Testis (tissue), 3 donors: ENCODE results near the gene HOXA2. TPM values are rescaled to one million over a fixed set of nuclear protein-coding genes. Genes with fewer than 3 reads are reported as not detected.

Experiments
- DNase-seq: peaks from one replicate; pipeline ENCODE4 v3.0.0-alpha.2; 2019
- H3K27ac ChIP-seq, 2 donors: fragments of 200-600 bp; sonication (generic); one replicate each; pipeline ENCODE4 v1.5.1; 2019
- H3K27me3 ChIP-seq: fragments of 200-600 bp; sonication (generic); one replicate; pipeline ENCODE4 v1.5.1; 2019
- H3K36me3 ChIP-seq: fragments of 200-600 bp; sonication (generic); one replicate; pipeline ENCODE4 v1.5.1; 2017; ENCODE audit warnings: low read depth; ENCODE audit errors: missing control alignments
- H3K4me1 ChIP-seq: fragments of 200-600 bp; sonication (generic); one replicate; pipeline ENCODE4 v1.5.1; 2019
- H3K4me3 ChIP-seq, 2 donors: fragments of 200-600 bp; sonication (generic); one replicate each; pipeline ENCODE4 v1.5.1; 2017 to 2019
- H3K9me3 ChIP-seq: fragments of 200-600 bp; sonication (generic); one replicate; pipeline ENCODE4 v1.5.1; 2017
- POLR2A ChIP-seq: fragments of 450-650 bp; IDR thresholded peaks from one replicate; pipeline ENCODE4 v1.6.1; 2017; ENCODE audit warnings: antibody characterized with exemption, mild to moderate bottlenecking, moderate library complexity
- WGBS, 2 donors: methylation state at CpG; one replicate each; pipeline ENCODE4 v1.1.5; 2018; 5-methylcytosine and 5-hydroxymethylcytosine counted together
- intact Hi-C: fragments of 100-400 bp; cut with DNase I; formaldehyde crosslinking; loops from one replicate; pipeline ENCODE4 v1.15.1; 2023; ENCODE audit warnings: low total_unique reads
- polyA plus RNA-seq: library from polyadenylated mRNA; stranded (reverse); fragments of 350-450 nt; fragmentation: Illumina TruSeq; extraction: RNeasy Lipid Tissue Mini Kit (QIAGEN cat#74804); gene quantifications from one replicate; pipeline ENCODE4 v1.2.3, GENCODE V29; 2014; ENCODE audit warnings: low read depth, low replicate concordance; ENCODE audit not compliant: insufficient read depth
- total RNA-seq, 2 donors: library from RNA; depleted of rRNA; stranded (reverse); fragments of >200 nt; gene quantifications; one replicate each; pipeline ENCODE4 v1.2.3, GENCODE V29; 2016
- TF ChIP-seq, protein P1 (sequence below), 3 experiments: fragments of 450-650 bp in 2 of 3; fragments of 200-600 bp in 1 of 3; sonication (generic) in 1 of 3; IDR thresholded peaks; one replicate each; pipeline ENCODE4 v1.5.1; 2016 to 2019; ENCODE audit warnings: antibody characterized with exemption in 3 of 3, mild to moderate bottlenecking in 2 of 3, moderate library complexity in 1 of 3

HOXA2 gene
- total and polyA plus RNA-seq, 3 donors from 2014 or later = 0.31 to 0.32 TPM; not detected in 1

- H3K4me1 ChIP-seq = peaks cover 2% of the 10 kb centered on the region
- H3K9me3 ChIP-seq = no peaks in the 10 kb centered on the region
- no peaks in the 10 kb centered on the region for H3K36me3 ChIP-seq
- WGBS, 2 donors = 33 to 42% methylated on average over 23 to 30 of the region's 30 CpGs
- DNase-seq = peak; percentile 9
- H3K27ac ChIP-seq = no peak overlapping the region
- TF ChIP-seq, protein P1, sequence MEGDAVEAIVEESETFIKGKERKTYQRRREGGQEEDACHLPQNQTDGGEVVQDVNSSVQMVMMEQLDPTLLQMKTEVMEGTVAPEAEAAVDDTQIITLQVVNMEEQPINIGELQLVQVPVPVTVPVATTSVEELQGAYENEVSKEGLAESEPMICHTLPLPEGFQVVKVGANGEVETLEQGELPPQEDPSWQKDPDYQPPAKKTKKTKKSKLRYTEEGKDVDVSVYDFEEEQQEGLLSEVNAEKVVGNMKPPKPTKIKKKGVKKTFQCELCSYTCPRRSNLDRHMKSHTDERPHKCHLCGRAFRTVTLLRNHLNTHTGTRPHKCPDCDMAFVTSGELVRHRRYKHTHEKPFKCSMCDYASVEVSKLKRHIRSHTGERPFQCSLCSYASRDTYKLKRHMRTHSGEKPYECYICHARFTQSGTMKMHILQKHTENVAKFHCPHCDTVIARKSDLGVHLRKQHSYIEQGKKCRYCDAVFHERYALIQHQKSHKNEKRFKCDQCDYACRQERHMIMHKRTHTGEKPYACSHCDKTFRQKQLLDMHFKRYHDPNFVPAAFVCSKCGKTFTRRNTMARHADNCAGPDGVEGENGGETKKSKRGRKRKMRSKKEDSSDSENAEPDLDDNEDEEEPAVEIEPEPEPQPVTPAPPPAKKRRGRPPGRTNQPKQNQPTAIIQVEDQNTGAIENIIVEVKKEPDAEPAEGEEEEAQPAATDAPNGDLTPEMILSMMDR (IDR thresholded peaks at IDR 0.05) = no peak
- TF ChIP-seq POLR2A = no peak
- peaks cover 9% of the 10 kb centered on the region for H3K27me3 ChIP-seq
- H3K4me3 ChIP-seq = no peak overlapping the region
- intact Hi-C loops = no loop called here
Measured at GRCh38 chr7:27148756-27149641, 46.5 kb upstream of the HOXA2 start.

DNA sequence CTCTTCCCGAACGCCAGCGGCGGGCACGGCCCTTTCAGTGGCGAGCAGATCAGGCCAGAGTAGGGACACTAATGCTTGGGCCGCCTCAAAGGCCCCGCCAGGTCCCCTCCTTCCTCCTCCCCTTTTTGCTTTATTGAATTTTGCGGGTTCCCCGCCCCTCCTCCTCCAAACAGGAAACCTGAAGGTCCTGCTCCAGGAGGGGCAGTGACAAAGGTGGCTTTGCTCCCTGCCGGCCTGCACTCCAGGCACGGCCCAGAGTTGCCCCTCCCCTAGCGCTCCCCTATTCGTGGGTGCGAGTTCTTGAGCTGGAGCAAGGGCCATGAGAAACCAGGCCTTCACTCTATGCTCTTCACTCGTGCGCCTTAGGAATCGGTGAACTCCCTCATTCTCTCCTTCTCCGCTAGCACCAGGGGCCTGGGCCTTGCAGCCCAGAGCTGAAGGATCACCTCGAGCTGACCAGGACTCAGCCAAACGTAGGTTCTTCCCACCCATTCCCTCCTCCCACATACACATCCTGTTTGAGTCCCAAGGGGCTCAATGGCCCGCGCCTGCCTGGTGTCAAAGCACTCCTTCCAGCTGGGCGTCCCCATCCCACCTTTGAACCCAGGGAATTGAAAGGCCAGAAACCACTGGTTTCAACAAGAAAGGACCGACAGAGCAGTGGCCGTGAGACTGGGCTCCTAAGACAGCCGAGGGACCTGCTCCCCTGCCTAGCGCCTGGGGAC, 45.7 kb upstream of the HOXA2 start:
- intact Hi-C loops = no loop called here

DNA sequence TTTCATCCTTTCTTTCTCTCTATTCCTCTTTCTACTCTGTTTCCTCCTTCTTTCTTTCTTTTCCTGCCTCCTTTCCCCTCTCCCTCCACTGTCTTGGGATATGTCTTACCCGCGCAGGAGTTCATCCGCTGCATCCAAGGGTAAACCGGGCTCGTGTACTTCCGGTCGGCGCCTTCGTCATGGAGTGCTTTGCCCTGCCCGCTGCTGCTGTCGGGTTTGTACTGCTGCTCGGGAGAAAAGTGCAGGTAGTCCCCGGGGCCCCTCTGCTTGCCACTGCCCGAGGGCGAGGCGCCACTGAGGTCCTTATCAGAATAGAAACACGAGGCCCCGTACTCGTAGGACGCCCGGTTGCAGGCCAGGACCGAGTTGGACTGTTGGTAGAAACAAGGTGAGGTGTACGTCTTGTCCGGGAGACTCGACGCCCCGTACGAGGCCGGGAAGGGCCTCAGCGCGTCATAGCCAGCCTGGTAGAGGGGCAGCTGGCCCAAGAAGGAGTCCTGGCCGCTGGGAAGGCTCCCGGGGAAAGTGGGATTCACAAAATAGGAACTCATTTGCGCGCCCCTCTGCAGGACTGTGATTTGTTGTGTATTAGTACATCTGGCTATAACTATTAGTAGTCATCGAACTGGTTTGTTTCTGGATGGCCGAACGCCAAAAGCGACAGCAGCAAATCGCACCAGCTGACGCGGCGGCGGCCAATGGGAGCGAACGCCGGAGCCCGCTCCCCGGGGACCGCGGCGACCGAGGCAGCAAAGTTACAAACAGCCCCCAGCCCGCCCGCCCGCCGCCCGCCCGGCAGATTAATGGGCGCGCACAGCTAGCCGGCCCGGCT, 44.9 kb upstream of the HOXA2 start, which contains the start of gene HOXA6:
HOXA6 (minus strand) TSS at position 576 of the 832 bp plus-strand sequence; CDS start at position 551, 25 bp downstream.
- H3K27ac ChIP-seq = no peak within 1 kb of the TSS
- intact Hi-C loops = no loop called here
- peaks cover 4% of the 10 kb centered on the region for H3K4me1 ChIP-seq
- H3K9me3 ChIP-seq = no peaks in the 10 kb centered on the region
- H3K27me3 ChIP-seq = no peaks in the 10 kb centered on the region
- peak within 1 kb of the TSS in 1 of 2 donors; percentile 0 for H3K4me3 ChIP-seq
- peak; percentile 32 for DNase-seq
- H3K36me3 ChIP-seq = no peaks in the 10 kb centered on the region
- TF ChIP-seq POLR2A = no peak
- TF ChIP-seq, protein P1 (IDR thresholded peaks at IDR 0.05) = no peak
- 8% methylated on average over 34 to 56 of the region's 63 CpGs for WGBS, 2 donors

More for the DNA sequence above, 45.7 kb upstream of the HOXA2 start:
- Histone ChIP-seq H3K4me3 (peak overlapping the region in 1 of 2 donors; percentile 0), H3K4me1 (peaks cover 4% of the 10 kb centered on the region), H3K36me3 (no peaks in the 10 kb centered on the region), H3K9me3 (no peaks in the 10 kb centered on the region), H3K27ac (no peak overlapping the region), H3K27me3 (peaks cover 1% of the 10 kb centered on the region)
- DNase-seq = peak; percentile 6
- no peak for TF ChIP-seq POLR2A
- 16 to 18% methylated on average over 12 to 28 of the region's 28 CpGs for WGBS, 2 donors

DNA sequence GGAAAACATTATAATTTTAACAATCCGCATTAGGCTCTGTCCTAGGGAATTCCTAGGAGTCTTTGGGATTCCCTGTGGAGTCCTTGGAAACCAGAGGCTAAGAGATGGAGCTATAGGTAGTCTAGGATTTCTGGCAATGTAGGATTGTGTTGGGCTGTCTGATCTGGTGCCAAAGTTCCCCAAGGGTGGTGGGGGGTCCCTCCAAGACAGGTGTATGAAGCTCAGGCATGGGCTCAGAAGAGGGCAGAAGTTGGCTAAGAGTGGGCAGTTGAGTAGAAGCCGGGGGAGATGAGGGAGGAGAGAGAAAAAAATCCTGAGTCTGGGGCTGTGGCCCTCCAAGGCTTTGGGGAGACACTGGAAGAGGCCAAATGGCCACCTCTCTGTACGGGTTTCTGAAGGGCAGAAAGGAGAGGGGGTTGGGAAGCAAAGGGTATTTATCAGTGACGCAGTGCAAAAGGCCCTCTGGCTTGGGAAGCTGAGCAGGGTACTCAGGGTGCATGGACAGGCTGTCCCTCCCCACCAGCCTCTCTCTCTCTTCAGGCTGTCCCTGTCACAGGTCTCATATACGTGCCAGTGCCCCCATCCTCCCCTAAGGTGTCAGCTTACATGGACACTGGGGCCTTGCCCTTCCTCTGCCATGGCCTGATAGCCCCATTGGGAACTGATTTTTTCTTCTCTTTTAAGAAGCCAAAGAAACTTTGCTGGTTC, 44.2 kb upstream of the HOXA2 start:
- intact Hi-C loops = no loop called here

More for the DNA sequence above, 44.2 kb upstream of the HOXA2 start:
- Histone ChIP-seq H3K27me3 (no peaks in the 10 kb centered on the region), H3K9me3 (no peaks in the 10 kb centered on the region), H3K27ac (no peak overlapping the region), H3K36me3 (no peaks in the 10 kb centered on the region), H3K4me3 (no peak overlapping the region), H3K4me1 (peaks cover 4% of the 10 kb centered on the region)
- TF ChIP-seq, protein P1 (IDR thresholded peaks at IDR 0.05) = no peak
- TF ChIP-seq POLR2A = no peak
- DNase-seq = peak; percentile 8
- WGBS, 2 donors = 56 to 58% methylated on average over 4 to 5 of the region's 5 CpGs
